ENCODE measurements around the gene COMMD1. TPM values are rescaled to one million over a fixed set of nuclear protein-coding genes. Genes with fewer than 3 reads are reported as not detected.
"Not testable (repeated sequence)": the region's sequence is repeated elsewhere in the genome, so short reads cannot be mapped to it uniquely, and the experiment has no call there.

COMMD1 gene
- total RNA-seq, 1 donor from 2014 or later: 43.0 TPM

GRCh38 chr2:62038975-62039771, 133.7 kb downstream of the COMMD1 start:
- Histone ChIP-seq H3K36me3 (no peaks in the 10 kb centered on the region), H3K4me3 (no peak overlapping the region), H3K27ac (no peak overlapping the region), H3K9me3 (no peaks in the 10 kb centered on the region), H3K27me3 (no peaks in the 10 kb centered on the region), H3K4me1 (no peaks in the 10 kb centered on the region)
- intact Hi-C loops (cut with DNase I): no loop called here
- no peak for DNase-seq (ENCODE audit: extremely low spot score in 2 of 2)
- TF ChIP-seq CTCF (IDR thresholded peaks at IDR 0.05) (no peak), POLR2A (IDR thresholded peaks at IDR 0.05) (no peak), POLR2AphosphoS5 (IDR thresholded peaks at IDR 0.05; ENCODE audit: insufficient read depth in 1 of 2, low read depth in 1 of 2) (no peak)

GRCh38 chr2:62040926-62041325, 135.5 kb downstream of the COMMD1 start:
- TF ChIP-seq CTCF (IDR thresholded peaks at IDR 0.05) (no peak), POLR2AphosphoS5 (IDR thresholded peaks at IDR 0.05; ENCODE audit: insufficient read depth in 1 of 2, low read depth in 1 of 2) (no peak), POLR2A (IDR thresholded peaks at IDR 0.05) (no peak)
- intact Hi-C loops (cut with DNase I): no loop called here
- Histone ChIP-seq H3K27me3 (no peaks in the 10 kb centered on the region), H3K27ac (no peak overlapping the region), H3K4me1 (no peaks in the 10 kb centered on the region), H3K36me3 (no peaks in the 10 kb centered on the region), H3K9me3 (peaks cover 7% of the 10 kb centered on the region), H3K4me3 (no peak overlapping the region)
- no peak for DNase-seq (ENCODE audit: extremely low spot score in 2 of 2)

- H3K27me3 ChIP-seq; intact Hi-C loops (cut with DNase I); H3K27ac ChIP-seq; H3K9me3 ChIP-seq; H3K4me1 ChIP-seq; H3K36me3 ChIP-seq; DNase-seq (ENCODE audit: extremely low spot score in 2 of 2); H3K4me3 ChIP-seq: not testable (repeated sequence)
Observed at GRCh38 chr2:62041701-62042385, 136.4 kb downstream of the COMMD1 start.

- Histone ChIP-seq H3K27ac (no peak overlapping the region), H3K27me3 (no peaks in the 10 kb centered on the region)
- TF ChIP-seq POLR2A (IDR thresholded peaks at IDR 0.05): no peak
- no peak for TF ChIP-seq POLR2AphosphoS5 (IDR thresholded peaks at IDR 0.05; ENCODE audit: insufficient read depth in 1 of 2, low read depth in 1 of 2)
- no peak for TF ChIP-seq CTCF (IDR thresholded peaks at IDR 0.05)
Observed at GRCh38 chr2:62042400-62042799, 136.9 kb downstream of the COMMD1 start.

GRCh38 chr2:62042944-62043343, 137.5 kb downstream of the COMMD1 start:
- Histone ChIP-seq H3K4me1 (no peaks in the 10 kb centered on the region), H3K36me3 (no peaks in the 10 kb centered on the region), H3K9me3 (peaks cover 7% of the 10 kb centered on the region), H3K27ac (no peak overlapping the region), H3K27me3 (no peaks in the 10 kb centered on the region), H3K4me3 (no peak overlapping the region)
- DNase-seq (ENCODE audit: extremely low spot score in 2 of 2): no peak
- TF ChIP-seq CTCF (IDR thresholded peaks at IDR 0.05): no peak
- peak in 1 of 2 donors; percentile 67 for TF ChIP-seq POLR2AphosphoS5 (IDR thresholded peaks at IDR 0.05; ENCODE audit: insufficient read depth in 1 of 2, low read depth in 1 of 2)
- intact Hi-C loops (cut with DNase I): no loop called here

More at GRCh38 chr2:62042400-62042799, 136.9 kb downstream of the COMMD1 start:
- Histone ChIP-seq H3K4me3 (no peak overlapping the region), H3K9me3 (peaks cover 7% of the 10 kb centered on the region), H3K36me3 (no peaks in the 10 kb centered on the region), H3K4me1 (no peaks in the 10 kb centered on the region)
- intact Hi-C loops (cut with DNase I): no loop called here
- DNase-seq (ENCODE audit: extremely low spot score in 2 of 2): no peak

Data from vagina (tissue), 2 donors.